K562 (cell line): ENCODE results near the gene LRFN3.

Experiments used
- ELF1 ChIP-seq: fragments of 200-800 bp; sonication (Bioruptor generic); IDR thresholded peaks from 2 replicates; pipeline ENCODE4 v1.6.1; 2016; ENCODE audit warnings: missing genetic modification characterization, missing compliant biosample characterization
- FOXM1 ChIP-seq, 2 experiments: fragments of 450-650 bp in 1 of 2; sonication (generic) in 1 of 2; formaldehyde crosslinking in 1 of 2; IDR thresholded peaks; 2 replicates each; pipeline versions ENCODE4 v1.6.1 to v1.9.0; 2017 to 2022; ENCODE audit warnings: low read depth in 2 of 2, mild to moderate bottlenecking in 2 of 2, missing genetic modification reagents in 1 of 2, moderate library complexity in 1 of 2
- GABPA ChIP-seq: fragments of 200-800 bp; sonication (Bioruptor generic); conservative IDR thresholded peaks from 2 replicates; pipeline ENCODE4 v1.6.1; 2016; ENCODE audit warnings: low read depth, missing genetic modification characterization, missing compliant biosample characterization
- JUN ChIP-seq, 2 experiments: sonication (generic) in 1 of 2; formaldehyde crosslinking in 1 of 2; IDR thresholded peaks; 2 replicates each; pipeline versions ENCODE4 v1.6.1 to v1.8.0; 2012 to 2022; ENCODE audit warnings: borderline replicate concordance in 2 of 2, mild to moderate bottlenecking in 2 of 2, improper control_type of control experiment in 1 of 2, low read depth in 1 of 2, low read length in 1 of 2, missing genetic modification reagents in 1 of 2
- NELFE ChIP-seq: IDR thresholded peaks from 2 replicates; pipeline ENCODE4 v1.6.1; 2011; ENCODE audit warnings: mild to moderate bottlenecking; ENCODE audit not compliant: insufficient read depth, insufficient read length
- NR4A1 ChIP-seq, 2 experiments: fragments of 250-450 bp in 1 of 2; fragments of 450-650 bp in 1 of 2; sonication (Bioruptor Pico) in 1 of 2; IDR thresholded peaks; 2 replicates each; pipeline versions ENCODE4 v1.4.0 to v1.6.1; 2016 to 2020; ENCODE audit warnings: mild to moderate bottlenecking in 2 of 2, missing compliant biosample characterization in 1 of 2, missing genetic modification characterization in 1 of 2, moderate library complexity in 1 of 2
- POLR2A ChIP-seq: fragments of 450-650 bp; conservative IDR thresholded peaks from 2 replicates; pipeline ENCODE4 v1.6.1; 2016
- POLR2AphosphoS5 ChIP-seq: IDR thresholded peaks from 2 replicates; pipeline ENCODE4 v1.6.1; 2011; ENCODE audit warnings: mild to moderate bottlenecking, low read depth, low read length, moderate library complexity; ENCODE audit not compliant: control insufficient read depth, insufficient read depth
- POLR2G ChIP-seq: fragments of 200-400 bp; formaldehyde crosslinking; IDR thresholded peaks from 2 replicates; pipeline ENCODE4 v1.6.1; 2017; ENCODE audit warnings: low read depth, mild to moderate bottlenecking, antibody characterized with exemption, low read length, moderate library complexity
- RFX5 ChIP-seq: IDR thresholded peaks from 2 replicates; pipeline ENCODE4 v1.6.1; 2011; ENCODE audit warnings: low read depth, mild to moderate bottlenecking, improper control_type of control experiment, low read length
- ZBTB49 ChIP-seq: sonication (generic); formaldehyde crosslinking; IDR thresholded peaks from 2 replicates; pipeline ENCODE4 v1.8.0; 2022; ENCODE audit warnings: missing genetic modification reagents, mild to moderate bottlenecking, borderline replicate concordance
- ZNF778 ChIP-seq: fragments of 450-650 bp; formaldehyde crosslinking; IDR thresholded peaks from 2 replicates; pipeline ENCODE4 v1.4.0; 2020; ENCODE audit warnings: mild to moderate bottlenecking, moderate library complexity
- TF ChIP-seq, protein P1 (sequence below): sonication (generic); formaldehyde crosslinking; IDR thresholded peaks from 2 replicates; pipeline ENCODE4 v1.8.1; 2022; ENCODE audit warnings: missing genetic modification reagents

GRCh38 chr19:35905178-35905727 lies 30.9 kb upstream of the LRFN3 start:
- TF ChIP-seq ELF1 (tag) (no peak), ZNF778 (no peak), POLR2A (no peak), RFX5 (no peak), NELFE (no peak), GABPA (tag) (no peak), FOXM1 (IDR thresholded peaks at IDR 0.05; ENCODE audit: low read depth) (no peak), FOXM1 (CRISPR knock-in tag; IDR thresholded peaks at IDR 0.05; ENCODE audit: low read depth) (no peak), NR4A1 (CRISPR knock-in tag; IDR thresholded peaks at IDR 0.05) (no peak), NR4A1 (tag; IDR thresholded peaks at IDR 0.05) (no peak), POLR2G (no peak), JUN (IDR thresholded peaks at IDR 0.05; ENCODE audit: borderline replicate concordance, low read depth, low read length) (no peak), JUN (CRISPR knock-in tag; IDR thresholded peaks at IDR 0.05; ENCODE audit: borderline replicate concordance) (no peak), POLR2AphosphoS5 (no peak), ZBTB49 (no peak)
- TF ChIP-seq, protein P1, sequence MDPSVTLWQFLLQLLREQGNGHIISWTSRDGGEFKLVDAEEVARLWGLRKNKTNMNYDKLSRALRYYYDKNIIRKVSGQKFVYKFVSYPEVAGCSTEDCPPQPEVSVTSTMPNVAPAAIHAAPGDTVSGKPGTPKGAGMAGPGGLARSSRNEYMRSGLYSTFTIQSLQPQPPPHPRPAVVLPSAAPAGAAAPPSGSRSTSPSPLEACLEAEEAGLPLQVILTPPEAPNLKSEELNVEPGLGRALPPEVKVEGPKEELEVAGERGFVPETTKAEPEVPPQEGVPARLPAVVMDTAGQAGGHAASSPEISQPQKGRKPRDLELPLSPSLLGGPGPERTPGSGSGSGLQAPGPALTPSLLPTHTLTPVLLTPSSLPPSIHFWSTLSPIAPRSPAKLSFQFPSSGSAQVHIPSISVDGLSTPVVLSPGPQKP, result no peak
